Stimulated activated naive CD8-positive, alpha-beta T cell treated with anti-CD3 and anti-CD28 coated beads, Interleukin-15, amount 100 ng/mL, for 72 hours (primary cell): Measurements from ENCODE around the gene SLC49A3.
"Not testable (repeated sequence)": the region's sequence is repeated elsewhere in the genome, so short reads cannot be mapped to it uniquely, and the experiment has no call there.

ENCODE experiments used
- ATAC-seq: fragments of 150-1000 bp; cut with Tn5 transposase; 2 replicates; pipeline ENCODE4 v1.10.0; 2021; ENCODE audit warnings: mild to moderate bottlenecking, moderate library complexity
- DNase-seq, 2 donors: peaks; one replicate each; pipeline ENCODE4 v3.0.0; 2021 to 2022
- H3K27ac Mint-ChIP-seq, 2 donors: one replicate each; pipeline ENCODE4 v1.8.0; 2022; ENCODE audit warnings: mild to moderate bottlenecking in 2 of 2, mixed read lengths in 2 of 2, moderate library complexity in 2 of 2
- H3K27me3 Mint-ChIP-seq: one replicate; pipeline ENCODE4 v1.8.0; 2022; ENCODE audit warnings: mixed read lengths
- H3K4me1 Mint-ChIP-seq: one replicate; pipeline ENCODE4 v1.8.0; 2022; ENCODE audit warnings: mild to moderate bottlenecking, mixed read lengths
- H3K4me3 Mint-ChIP-seq, 2 donors: one replicate each; pipeline ENCODE4 v1.8.0; 2022; ENCODE audit warnings: mild to moderate bottlenecking in 2 of 2, mixed read lengths in 2 of 2, moderate library complexity in 1 of 2
- H3K9me3 Mint-ChIP-seq, 2 donors: one replicate each; pipeline ENCODE4 v1.8.0; 2022; ENCODE audit warnings: mixed read lengths in 2 of 2

The SLC49A3 gene

DNA sequence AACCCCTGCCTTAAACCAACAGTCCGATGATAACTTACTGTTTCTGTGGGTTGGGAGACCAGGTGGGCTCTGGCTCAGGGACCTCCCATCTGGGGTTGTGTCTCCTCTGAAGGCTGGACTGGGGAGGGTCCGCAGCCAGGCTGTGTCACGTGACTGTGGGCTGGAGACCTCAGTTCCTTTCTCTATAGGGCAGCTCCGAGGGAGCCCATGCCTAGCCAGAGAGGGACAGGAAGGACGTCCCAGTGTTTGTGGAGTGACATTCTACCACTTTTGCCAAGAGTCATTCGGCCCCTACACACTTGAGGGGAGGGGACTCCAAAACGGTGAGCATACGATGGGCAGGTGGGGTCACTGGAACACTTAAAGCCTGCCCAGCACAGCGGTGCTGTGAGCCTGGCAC lies 21.2 kb upstream of the SLC49A3 start:
- ATAC-seq (no peak), DNase-seq (no peak)
- no peak overlapping the region for H3K27ac Mint-ChIP-seq
- H3K9me3 Mint-ChIP-seq, result no peaks in the 10 kb centered on the region
- no peak overlapping the region for H3K4me3 Mint-ChIP-seq
- H3K4me1 Mint-ChIP-seq, result peaks cover 37% of the 10 kb centered on the region
- H3K27me3 Mint-ChIP-seq, result no peaks in the 10 kb centered on the region

DNA sequence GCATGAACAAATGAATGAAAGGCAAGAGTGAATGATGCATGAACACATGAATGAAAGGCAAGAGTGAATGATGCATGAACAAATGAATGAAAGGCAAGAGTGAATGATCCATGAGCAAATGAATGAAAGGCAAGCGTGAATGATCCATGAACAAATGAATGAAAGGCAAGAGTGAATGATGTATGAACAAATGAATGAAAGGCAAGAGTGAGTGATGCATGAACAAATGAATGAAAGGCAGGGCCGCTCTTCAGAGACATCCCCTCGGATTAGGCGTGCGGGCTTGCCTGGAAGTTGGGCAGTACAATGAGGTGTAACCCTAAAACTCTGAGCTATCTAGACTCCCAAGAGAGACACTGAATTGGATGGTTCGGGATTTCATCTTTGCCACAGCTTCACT lies 20.4 kb upstream of the SLC49A3 start:
- no peak overlapping the region for H3K27ac Mint-ChIP-seq
- peaks cover 41% of the 10 kb centered on the region for H3K4me1 Mint-ChIP-seq
- no peaks in the 10 kb centered on the region for H3K27me3 Mint-ChIP-seq
- DNase-seq (no peak), ATAC-seq (no peak)
- H3K4me3 Mint-ChIP-seq, result no peak overlapping the region
- H3K9me3 Mint-ChIP-seq, result no peaks in the 10 kb centered on the region

DNA sequence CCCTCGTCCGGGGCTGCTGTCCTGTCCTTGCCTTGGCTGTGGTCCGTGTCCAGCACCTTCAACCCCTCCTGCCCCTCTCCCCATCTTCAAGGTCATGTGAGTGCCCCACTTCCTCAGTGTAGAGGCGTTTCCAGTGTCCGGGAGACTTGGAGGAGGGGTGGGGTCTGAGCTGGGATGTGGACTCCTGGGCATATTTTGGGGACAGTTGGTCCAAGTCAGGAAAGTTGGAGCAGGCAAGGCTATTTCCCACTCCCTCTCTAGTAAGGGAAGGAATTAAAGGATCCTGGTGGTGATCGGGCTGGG lies 19.6 kb upstream of the SLC49A3 start:
- Mint-ChIP-seq H3K27me3 (no peaks in the 10 kb centered on the region), H3K4me3 (no peak overlapping the region), H3K4me1 (peaks cover 39% of the 10 kb centered on the region), H3K27ac (no peak overlapping the region), H3K9me3 (no peaks in the 10 kb centered on the region)
- DNase-seq (no peak), ATAC-seq (no peak)

DNA sequence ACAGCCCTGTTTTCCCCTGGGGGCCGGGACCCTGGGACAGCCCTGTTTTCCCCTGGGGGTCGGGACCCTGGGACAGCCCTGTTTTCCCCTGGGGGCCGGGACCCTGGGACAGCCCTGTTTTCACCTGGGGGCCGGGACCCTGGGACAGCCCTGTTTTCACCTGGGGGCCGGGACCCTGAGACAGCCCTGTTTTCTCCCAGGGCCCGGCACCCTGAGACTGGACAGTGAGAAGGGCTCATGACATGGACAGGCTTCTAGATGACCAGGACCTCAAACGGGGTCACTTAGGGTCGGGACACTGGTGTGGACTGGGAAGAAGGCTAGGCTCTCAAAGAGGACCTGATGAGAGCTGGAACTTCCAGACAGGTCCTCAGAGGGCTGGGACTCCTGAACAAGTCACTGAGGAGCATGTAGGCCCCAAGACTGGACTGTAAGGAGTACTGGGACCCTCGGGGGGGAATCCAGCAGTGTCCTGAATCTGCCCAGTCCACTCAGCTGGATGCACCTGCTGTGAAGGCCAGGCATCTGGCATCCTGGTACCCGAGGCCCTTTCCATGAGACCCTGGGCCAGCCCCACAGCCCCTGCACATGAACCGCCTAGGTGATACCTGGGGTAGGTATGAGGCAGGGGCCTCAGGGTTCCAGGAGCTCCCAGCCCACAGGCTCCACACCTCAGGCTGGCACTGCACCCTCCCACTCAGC lies 19.1 kb upstream of the SLC49A3 start:
- no peak overlapping the region for H3K27ac Mint-ChIP-seq

DNA sequence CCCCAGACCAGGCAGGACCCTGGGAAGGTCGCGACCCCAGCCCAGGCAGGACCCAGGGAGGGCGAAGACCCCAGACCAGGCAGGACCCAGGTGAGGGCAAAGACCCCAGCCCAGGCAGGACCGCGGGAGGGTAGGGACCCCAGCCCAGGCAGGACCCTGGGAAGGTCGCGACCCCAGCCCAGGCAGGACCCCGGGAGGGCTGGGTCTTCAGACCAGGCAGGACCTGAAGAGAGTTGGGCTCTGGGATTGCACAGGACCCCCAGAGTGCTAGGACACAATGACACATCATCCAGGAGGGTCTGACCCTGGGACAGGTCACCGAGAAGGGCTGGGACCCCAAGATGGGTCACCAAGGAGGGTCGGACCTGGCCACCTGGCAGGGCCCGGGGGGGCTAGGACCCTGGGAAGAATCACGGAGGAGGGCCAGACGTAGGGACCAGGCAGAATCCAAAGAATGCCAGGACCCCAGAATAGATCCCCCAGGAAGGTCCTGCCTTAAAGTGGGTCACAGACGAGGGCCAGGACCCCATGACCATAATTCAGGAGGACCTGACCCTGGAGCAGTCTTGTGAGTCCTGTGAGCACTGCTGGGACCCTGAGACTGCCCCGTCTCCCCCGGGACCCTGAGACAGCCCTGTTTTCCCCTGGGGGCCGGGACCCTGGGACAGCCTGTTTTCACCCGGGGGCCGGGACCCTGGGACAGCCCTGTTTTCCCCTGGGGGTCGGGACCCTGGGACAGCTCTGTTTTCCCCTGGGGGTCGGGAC lies 18.1 kb upstream of the SLC49A3 start:
- ATAC-seq (no peak), DNase-seq (no peak)
- H3K4me3 Mint-ChIP-seq, result peak overlapping the region in 1 of 2 donors; percentile 65
- H3K27me3 Mint-ChIP-seq, result no peaks in the 10 kb centered on the region
- H3K4me1 Mint-ChIP-seq, result peaks cover 39% of the 10 kb centered on the region
- H3K9me3 Mint-ChIP-seq, result no peaks in the 10 kb centered on the region
- H3K27ac Mint-ChIP-seq, result peak overlapping the region in 1 of 2 donors; percentile 82

More for the DNA sequence above, 19.1 kb upstream of the SLC49A3 start:
- no peak for ATAC-seq
- H3K9me3 Mint-ChIP-seq, result no peaks in the 10 kb centered on the region
- H3K4me1 Mint-ChIP-seq, result peaks cover 39% of the 10 kb centered on the region
- H3K27me3 Mint-ChIP-seq, result no peaks in the 10 kb centered on the region
- H3K4me3 Mint-ChIP-seq, result no peak overlapping the region
- no peak for DNase-seq

DNA sequence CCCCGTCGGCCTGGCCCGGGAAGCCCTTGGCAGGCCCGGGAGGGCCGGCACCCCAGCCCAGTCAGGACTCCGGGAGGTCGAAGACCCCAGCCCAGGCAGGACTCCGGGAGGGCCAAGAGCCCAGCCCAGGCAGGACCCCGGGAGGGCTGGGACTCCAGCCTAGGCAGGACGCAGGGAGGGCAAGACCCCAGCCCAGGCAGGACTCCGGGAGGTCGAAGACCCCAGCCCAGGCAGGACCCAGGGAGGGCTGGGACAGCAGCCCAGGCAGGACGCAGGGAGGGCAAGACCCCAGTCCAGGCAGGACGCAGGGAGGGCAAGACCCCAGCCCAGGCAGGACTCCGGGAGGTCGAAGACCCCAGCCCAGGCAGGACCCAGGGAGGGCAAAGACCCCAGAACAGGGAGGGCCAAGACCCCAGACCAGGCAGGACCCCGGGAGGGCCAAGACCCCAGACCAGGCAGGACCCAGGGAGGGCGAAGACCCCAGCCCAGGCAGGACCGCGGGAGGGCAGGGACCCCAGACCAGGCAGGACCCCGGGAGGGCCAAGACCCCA lies 17.2 kb upstream of the SLC49A3 start:
- not testable (repeated sequence) for H3K9me3 Mint-ChIP-seq, H3K27me3 Mint-ChIP-seq, DNase-seq, ATAC-seq
- Mint-ChIP-seq H3K27ac (peak overlapping the region in 1 of 2 donors; percentile 74), H3K4me3 (peak overlapping the region; percentile 19 to 92), H3K4me1 (peaks cover 39% of the 10 kb centered on the region)

DNA sequence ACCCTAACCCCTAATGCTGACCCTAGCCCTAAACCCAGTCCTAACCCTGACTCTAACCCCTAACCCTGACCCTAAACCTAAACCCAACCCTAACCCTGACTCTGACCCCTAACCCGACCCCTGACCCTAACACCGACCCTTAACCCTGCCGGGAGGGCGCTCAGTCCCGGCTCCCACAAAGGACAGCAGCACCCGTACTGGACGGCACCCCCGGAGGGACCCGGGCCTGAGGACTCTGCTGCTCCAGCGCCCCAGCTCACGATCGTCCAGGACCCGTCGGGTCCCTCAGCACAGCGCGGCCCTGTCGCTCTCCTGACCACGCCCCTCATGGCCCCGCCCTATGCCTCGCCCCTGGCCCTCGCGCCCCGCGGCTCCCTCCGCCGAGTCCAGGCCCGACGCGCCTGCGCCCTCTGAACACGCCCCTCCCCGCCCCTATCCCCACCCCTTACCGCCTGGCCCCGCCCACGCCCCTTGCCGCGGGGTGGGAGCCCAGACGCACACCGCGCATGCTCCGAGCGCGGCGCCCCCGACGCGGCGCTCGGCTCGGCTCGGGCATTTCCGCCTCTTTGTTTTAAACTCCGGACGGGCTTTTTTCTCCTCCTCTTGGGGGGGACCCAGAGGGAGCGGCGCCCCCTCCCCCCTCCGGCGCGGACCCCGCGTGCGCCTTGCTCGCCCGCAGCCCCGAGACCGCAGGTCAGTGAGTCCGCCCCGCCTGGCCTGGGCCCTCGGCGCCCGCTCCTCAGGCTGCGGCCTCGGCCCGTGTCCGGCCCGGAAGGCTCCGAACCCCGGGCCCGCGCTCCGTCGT lies 16.5 kb upstream of the SLC49A3 start, which contains the start of gene PCGF3:
Gene PCGF3, plus strand, starts transcription at position 555 of the 805 bp plus-strand sequence. CDS start 27,849 bp downstream, outside the sequence.
- Mint-ChIP-seq H3K27me3 (no peaks in the 10 kb centered on the region), H3K4me3 (peak within 1 kb of the TSS; percentile 88 to 92), H3K9me3 (no peaks in the 10 kb centered on the region), H3K4me1 (peaks cover 45% of the 10 kb centered on the region), H3K27ac (peak within 1 kb of the TSS; percentile 74 to 75)
- DNase-seq (peak; percentile 96 to 97), ATAC-seq (peak; percentile 94)

DNA sequence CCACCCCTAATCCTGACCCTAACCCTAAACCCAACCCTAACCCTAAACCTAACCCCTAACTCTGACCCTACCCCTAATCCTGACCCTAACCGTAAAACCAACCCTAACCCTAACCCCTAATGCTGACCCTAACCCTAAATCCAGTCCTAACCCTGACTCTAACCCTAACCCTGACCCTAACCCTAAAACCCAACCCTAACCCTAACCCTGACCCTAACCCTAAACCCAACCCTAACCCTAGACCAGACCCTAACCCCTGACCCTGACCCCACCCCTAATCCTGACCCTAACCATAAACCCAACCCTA lies 16.0 kb upstream of the SLC49A3 start:
- peak overlapping the region in 1 of 2 donors; percentile 50 for H3K27ac Mint-ChIP-seq

DNA sequence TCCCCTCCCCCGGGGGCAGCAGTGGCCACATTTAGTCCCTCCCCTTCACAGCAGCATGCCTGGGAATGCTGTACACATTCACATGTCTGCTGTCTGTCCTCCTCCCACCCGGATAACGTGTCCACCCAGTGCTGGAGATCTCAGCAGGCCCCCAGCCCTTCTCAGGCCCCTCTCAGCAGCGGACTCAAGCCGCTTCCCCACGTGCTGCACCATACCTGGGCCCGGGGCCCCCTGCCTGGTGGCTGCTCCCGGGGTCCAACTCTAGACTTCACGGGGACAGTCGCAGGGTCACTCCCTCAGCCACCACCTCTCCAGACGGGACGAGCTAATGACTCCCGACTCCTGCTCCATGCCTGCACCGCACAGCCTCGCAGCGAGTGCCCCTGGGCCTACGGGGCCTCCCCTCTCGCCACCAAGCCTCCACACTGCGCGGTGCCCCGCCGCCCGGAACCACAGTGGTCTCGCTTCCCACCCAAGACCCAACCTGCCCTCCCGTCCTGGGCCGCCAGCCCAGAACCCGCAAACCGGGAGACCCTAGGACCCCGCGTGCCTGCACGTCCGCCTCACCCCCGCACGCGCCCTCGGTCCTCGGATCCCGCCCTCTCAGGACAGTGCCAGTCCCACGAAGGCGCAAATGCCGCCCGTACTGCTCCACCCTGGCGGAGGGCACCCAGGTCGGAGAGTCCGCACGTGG lies 15.4 kb upstream of the SLC49A3 start:
- Mint-ChIP-seq H3K27me3 (no peaks in the 10 kb centered on the region), H3K9me3 (no peaks in the 10 kb centered on the region), H3K4me3 (peak overlapping the region; percentile 88 to 92), H3K27ac (peak overlapping the region in 1 of 2 donors; percentile 42), H3K4me1 (peaks cover 46% of the 10 kb centered on the region)
- no peak for DNase-seq
- ATAC-seq, result no peak

More for the DNA sequence above, 16.0 kb upstream of the SLC49A3 start:
- H3K27me3 Mint-ChIP-seq, result no peaks in the 10 kb centered on the region
- peak overlapping the region; percentile 88 to 92 for H3K4me3 Mint-ChIP-seq
- DNase-seq (no peak), ATAC-seq (no peak)
- H3K9me3 Mint-ChIP-seq, result no peaks in the 10 kb centered on the region
- H3K4me1 Mint-ChIP-seq, result peaks cover 46% of the 10 kb centered on the region

DNA sequence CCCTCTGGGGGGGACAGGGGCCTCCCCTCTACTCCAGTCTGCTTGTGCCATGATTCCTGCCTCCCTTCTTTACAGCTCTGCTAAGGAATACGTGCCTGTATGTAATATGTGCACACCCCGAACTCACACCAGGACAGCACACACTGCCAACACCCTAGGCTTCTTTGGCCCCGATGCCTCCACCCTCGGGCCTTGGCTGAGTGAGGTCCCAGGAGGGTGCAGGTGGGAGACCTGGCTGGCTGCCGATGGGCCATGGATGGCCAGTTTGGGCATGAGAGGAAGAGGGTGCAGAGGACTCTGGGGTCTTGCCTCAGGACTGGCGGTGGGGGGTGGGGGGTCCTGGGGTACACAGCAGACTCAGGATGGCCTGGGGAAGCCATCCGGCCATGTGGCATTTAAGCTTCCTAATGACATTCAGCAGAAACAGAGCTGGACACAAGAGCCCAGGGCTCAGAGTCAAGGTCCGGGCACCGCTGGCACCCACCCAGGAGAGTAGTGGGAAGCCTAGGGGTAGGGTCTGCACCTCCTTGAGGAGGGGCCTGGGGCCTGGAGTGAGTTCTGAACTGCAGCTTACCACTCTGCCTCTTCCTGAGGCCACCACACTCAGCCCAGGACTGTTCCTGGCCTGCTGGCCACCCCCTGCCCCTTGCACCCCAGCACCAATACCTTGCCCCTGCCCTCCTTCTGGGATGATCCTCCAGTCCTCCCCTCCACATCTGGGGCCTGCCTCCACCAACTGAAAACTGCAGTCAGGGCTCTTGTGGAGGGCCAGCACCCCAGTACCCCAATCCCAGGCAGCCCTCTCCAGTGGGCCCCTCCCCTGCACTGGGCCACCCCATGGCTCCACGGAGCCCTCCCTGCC lies 14.6 kb upstream of the SLC49A3 start:
- Mint-ChIP-seq H3K27ac (no peak overlapping the region), H3K27me3 (no peaks in the 10 kb centered on the region), H3K4me3 (no peak overlapping the region), H3K4me1 (peaks cover 47% of the 10 kb centered on the region), H3K9me3 (no peaks in the 10 kb centered on the region)
- ATAC-seq, result no peak
- DNase-seq, result no peak

DNA sequence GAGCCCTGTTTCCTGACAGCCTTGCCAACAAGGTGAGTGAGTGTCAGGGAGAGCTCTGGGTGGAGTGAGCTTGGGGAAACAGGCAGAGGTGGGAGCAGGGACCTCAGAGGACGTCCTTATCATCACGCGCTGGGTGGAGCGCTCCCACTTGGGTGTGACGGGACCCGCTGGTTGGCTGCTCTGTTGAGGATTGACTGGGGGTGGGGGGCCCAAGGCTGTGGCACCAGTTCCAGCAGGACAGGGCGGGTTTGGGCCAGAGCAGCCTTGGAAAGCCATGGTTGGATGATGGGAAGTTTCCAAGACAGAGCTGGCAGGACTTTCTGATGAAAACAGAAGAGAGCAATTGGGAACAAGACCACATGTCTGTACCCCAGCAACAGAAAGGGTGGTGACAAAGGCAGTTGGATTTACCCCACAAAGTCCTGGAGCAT lies 13.7 kb upstream of the SLC49A3 start:
- no peak overlapping the region for H3K4me3 Mint-ChIP-seq
- DNase-seq, result no peak
- no peak for ATAC-seq
- no peaks in the 10 kb centered on the region for H3K27me3 Mint-ChIP-seq
- no peak overlapping the region for H3K27ac Mint-ChIP-seq
- no peaks in the 10 kb centered on the region for H3K9me3 Mint-ChIP-seq
- H3K4me1 Mint-ChIP-seq, result peaks cover 43% of the 10 kb centered on the region

DNA sequence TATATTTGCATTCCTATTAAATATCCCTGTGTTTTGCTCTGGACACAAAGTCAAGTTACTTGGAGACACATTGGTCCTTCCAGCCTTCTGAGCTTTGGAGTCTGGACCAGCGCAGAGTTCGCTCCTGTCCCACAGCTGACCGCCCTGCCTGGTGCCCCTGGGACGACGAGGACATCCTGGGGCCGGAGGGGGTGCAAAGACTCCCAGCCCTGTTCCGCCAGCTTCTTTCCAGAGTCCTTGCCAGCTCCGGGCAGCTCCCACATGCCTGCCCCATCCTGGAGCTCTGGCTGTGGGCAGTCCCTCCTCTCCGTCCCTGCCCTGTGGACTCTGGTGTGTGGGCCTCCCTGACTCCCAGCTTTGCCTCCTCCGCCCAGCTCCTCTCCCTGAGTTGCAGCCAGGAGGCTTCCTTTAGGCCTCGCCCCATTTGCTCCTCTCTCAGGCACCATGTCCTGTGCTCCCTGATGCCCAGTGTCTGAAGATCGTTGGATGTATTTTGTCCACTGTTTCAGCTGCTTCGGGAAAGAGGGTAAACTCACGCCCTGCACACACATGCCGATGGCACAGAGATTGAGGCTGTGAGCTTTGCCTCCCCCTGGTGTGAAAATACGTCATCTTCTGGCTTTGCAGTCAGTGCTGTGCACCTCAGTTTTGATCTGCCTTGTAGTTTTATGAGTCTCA lies 11.8 kb upstream of the SLC49A3 start:
- no peak overlapping the region for H3K27ac Mint-ChIP-seq
- DNase-seq, result no peak
- no peaks in the 10 kb centered on the region for H3K9me3 Mint-ChIP-seq
- H3K4me1 Mint-ChIP-seq, result peaks cover 37% of the 10 kb centered on the region
- ATAC-seq, result no peak
- H3K27me3 Mint-ChIP-seq, result peaks cover 1% of the 10 kb centered on the region
- no peak overlapping the region for H3K4me3 Mint-ChIP-seq

DNA sequence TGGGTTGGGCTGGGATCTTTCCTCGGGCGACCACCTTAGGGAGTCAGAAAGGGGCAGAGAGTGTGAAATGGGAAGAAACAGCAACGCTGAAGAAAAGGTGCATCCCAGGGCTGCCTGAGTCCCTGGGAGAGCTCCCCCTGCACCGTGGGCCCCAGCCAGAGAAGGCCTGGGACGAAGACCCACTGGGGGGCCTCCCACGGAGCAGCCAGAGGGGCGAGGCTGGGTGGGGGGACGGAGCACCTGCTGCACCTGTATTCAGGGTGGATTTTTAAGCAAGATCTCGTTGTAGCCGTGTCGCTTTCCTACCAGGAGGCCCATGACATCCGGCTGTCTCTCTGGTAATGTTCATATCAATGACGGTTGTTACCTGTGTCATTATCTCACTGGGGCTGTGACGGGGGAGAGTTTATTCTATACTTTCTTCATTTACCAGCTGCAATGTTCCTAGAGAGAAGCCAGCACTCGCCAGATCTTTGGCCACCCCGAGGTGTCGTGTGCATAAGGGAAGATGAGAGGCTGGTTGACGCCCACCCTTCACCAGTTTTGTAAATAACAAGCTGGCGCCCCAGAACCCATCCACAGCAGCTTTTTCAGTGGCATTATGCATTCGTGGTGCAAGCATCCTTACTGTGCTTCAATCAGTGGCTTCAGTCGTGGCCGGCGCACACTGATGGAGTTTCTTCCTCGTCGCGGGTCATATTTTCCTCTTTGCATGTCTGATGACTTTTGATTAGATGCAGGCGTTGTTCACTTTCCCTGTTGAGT lies 11.0 kb upstream of the SLC49A3 start:
- no peak overlapping the region for H3K27ac Mint-ChIP-seq

More for the DNA sequence above, 11.0 kb upstream of the SLC49A3 start:
- no peaks in the 10 kb centered on the region for H3K9me3 Mint-ChIP-seq
- H3K4me1 Mint-ChIP-seq, result peaks cover 31% of the 10 kb centered on the region
- ATAC-seq (no peak), DNase-seq (no peak)
- H3K4me3 Mint-ChIP-seq, result no peak overlapping the region
- H3K27me3 Mint-ChIP-seq, result peaks cover 9% of the 10 kb centered on the region
